HTR-8/SVneo (cell line): Measurements from ENCODE around the gene CLDN22.
"Not testable (repeated sequence)": the region's sequence is repeated elsewhere in the genome, so short reads cannot be mapped to it uniquely, and the experiment has no call there.

Experiments used
- DNase-seq: peaks from one replicate; pipeline ENCODE4 v3.0.0; 2011; ENCODE audit warnings: low spot score, mixed read lengths; ENCODE audit not compliant: insufficient read length
- FAIRE-seq: peaks from 2 replicates; lab custom pipeline; 2011; peaks lifted over from hg19 to GRCh38; lab: Jason Lieb, UNC

The CLDN22 gene

GRCh38 chr4:183324619-183325018 lies 4.5 kb upstream of the CLDN22 start:
- FAIRE-seq (no peak), DNase-seq (no peak)

GRCh38 chr4:183324056-183324455 lies 4.0 kb upstream of the CLDN22 start:
- FAIRE-seq, result not testable (repeated sequence)

GRCh38 chr4:183323295-183323694 lies 3.2 kb upstream of the CLDN22 start:
- DNase-seq (no peak), FAIRE-seq (no peak)

More at GRCh38 chr4:183324056-183324455, 4.0 kb upstream of the CLDN22 start:
- not testable (repeated sequence) for DNase-seq

GRCh38 chr4:183322326-183322725 lies 2.2 kb upstream of the CLDN22 start, which contains the start of gene CLDN24:
TSS of gene CLDN24 (minus strand) at chr4:183322426. CDS start at chr4:183322426, 0 bp downstream.
- FAIRE-seq (no peak), DNase-seq (no peak)

GRCh38 chr4:183321516-183321915 lies 1.4 kb upstream of the CLDN22 start:
- FAIRE-seq, result no peak
- DNase-seq, result no peak

DNA sequence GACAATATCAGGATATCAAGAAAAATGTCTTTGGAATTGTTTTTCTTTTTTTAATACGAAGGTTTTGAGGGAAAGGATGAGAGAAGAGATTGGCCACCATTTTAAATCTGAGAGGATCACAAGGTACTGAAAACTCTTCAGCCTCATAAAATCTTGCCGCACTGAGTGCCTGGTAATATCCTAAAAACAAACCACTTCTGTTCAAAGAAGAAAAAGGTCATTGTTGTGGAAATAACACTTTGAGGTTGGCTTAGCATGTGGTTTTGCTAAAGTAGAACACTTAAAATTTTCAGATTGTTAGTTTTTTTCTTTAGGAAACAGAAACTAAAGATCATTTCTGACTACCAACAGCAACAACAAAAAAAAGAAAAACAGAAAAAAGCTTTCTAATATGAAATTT lies 1.0 kb upstream of the CLDN22 start:
- FAIRE-seq (no peak), DNase-seq (no peak)

DNA sequence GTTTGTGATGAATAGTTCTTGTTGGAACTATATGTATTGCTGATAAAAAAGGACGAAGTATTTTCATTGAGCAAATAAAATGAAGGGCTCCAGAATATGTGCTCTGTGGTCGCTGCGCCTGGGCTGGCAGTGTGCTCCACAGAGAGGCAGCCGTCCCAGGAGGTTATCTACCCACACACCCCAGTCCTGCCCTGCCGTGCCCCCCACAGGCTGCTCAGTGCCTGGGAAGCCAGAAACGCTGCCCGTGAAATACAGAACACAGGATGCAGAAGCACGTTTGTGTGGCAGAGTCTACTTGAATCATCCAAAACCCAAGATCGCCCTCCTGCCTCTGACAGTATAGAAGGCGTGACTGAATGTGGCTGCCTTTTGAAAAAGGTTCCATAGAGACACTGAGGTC lies 1.4 kb downstream of the CLDN22 start:
- FAIRE-seq (no peak), DNase-seq (no peak)

DNA sequence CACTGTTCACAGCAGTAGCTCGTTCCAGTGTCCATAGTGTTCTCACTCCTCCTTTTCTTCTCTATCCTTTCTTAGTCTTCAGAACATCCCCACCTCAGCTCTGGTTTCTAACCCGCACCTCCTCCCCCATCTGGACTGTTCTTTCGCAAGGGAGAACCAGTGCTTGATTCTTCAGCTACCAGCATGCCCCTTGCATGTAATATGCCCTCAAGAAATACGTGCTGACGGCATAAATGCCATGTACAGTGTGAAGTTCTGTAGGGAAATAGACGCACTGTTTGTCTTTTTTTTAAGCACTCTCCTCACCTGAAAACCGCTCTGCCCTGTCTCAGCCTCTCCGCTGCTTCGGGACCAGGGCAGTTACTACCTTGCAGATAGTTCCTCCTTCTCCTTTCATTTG lies 5.3 kb downstream of the CLDN22 start:
- FAIRE-seq (no peak), DNase-seq (no peak)

DNA sequence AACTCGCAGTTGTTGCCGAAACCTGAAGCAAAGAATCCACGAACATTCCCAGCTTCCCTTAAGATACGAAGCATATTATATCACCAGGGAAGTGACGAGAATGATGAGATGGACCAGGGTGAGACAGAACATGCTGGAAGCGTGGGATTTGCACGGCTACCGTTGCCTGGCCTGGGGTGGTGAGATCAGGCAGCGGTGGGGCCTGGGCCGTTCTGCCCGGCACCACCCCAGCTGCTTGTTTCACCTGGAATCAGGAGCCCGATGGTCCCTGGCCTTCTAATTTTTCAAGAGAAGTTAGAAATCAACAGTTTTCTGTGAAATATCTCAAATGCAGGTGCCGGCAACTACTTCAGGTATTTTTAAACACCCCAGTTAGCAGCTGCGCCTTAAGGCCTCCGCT lies 5.7 kb downstream of the CLDN22 start:
- no peak for FAIRE-seq
- no peak for DNase-seq

DNA sequence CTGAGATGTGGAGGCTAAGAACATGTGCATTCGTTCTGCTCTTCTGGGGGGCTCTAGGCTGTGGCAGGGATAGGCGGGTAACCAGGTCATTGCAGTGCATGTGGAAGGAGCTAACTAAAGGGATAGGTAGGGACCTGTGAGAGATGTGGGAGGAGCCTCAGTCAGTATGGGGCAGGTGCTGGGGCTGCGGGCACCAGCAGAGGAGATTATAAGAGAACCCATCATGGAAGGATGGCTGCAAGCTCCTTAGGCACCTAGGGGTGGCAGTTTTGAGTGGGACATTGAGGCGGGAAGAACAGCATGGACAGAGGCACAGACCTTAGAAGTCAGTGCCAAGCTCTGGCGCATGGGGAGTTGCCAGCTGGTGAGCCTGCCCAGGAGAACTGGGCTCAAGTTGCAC lies 7.2 kb downstream of the CLDN22 start:
- DNase-seq (no peak), FAIRE-seq (no peak)

DNA sequence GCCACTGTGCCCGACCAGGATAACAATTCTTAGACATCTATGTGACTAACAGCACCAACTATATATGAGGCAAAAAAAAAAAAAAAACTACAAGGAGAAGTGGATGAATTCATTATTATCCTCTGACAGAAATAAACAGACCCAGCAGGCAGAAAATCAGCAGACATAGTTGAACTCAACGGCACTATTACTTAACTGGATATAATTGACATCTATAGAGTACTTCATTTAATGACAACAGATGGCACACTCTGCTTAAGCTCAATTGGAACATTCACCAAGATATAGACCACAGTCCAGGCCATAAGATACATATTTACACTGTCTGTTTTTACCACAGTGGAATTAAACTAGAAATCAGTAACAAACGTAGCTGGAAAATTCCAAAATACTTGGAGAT lies 13.3 kb downstream of the CLDN22 start:
- FAIRE-seq (no peak), DNase-seq (no peak)

DNA sequence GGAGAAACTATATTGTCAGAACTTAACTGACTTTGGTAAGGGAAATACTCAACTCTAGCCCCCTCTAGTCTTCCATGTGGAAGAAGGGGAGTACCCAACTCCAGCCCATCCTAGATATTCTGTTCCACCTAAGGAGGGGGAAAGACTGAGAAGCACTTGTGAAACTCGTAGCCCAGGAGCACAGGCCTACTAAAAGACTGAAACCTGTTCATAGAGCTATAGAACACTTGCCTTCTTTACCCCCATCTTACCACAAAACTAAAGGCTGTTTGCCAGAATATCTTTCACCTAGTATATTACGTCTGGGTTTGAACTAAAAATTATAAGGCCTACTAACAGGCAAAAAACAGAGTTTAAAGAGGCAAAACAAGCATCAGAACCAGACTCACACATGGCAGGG lies 15.5 kb downstream of the CLDN22 start:
- FAIRE-seq (no peak), DNase-seq (no peak)

GRCh38 chr4:183304067-183304466 lies 16.0 kb downstream of the CLDN22 start:
- no peak for FAIRE-seq
- DNase-seq, result no peak

- DNase-seq (no peak), FAIRE-seq (no peak)
Measured at GRCh38 chr4:183303301-183303700, 16.8 kb downstream of the CLDN22 start.

GRCh38 chr4:183300655-183301054 lies 19.4 kb downstream of the CLDN22 start:
- FAIRE-seq, result no peak
- DNase-seq, result no peak

DNA sequence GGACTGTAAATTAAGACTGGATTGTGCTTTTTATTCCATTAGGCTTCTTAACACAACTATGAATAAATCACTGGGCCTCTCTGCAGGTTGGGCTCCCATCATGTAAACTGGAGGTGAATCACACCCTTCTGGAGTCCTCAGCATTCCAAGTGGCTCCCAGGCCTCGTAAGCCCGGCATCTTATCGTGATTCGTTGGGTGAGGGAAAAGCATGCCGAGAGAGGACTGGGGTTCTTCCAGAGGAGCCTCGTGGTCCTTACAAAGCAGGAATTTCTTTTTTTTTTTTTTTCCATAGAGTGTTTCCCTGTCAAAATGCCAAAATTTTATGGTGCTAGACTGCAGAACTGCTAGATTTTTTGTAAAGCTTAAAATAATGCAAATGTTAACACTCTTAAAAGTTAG lies 20.0 kb downstream of the CLDN22 start:
- DNase-seq (no peak), FAIRE-seq (no peak)

DNA sequence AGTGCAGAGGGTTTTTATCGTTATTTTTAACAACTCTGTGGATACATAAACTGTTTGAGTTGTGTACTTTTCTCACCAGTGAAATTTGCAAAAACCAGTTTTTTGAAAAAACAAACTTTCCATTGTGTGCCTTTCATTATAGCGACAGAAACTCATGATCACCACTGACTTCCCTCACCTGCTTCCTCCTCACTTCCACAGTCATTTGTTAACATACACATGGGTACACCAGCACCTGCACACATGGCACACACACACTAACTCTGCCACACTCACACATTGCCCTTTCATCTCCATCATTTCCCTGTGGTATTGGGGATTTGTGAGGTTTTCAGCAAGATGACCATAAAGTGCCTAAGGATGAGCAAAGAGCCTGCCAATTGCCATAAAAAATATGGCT lies 20.6 kb downstream of the CLDN22 start:
- FAIRE-seq (peak; percentile 49), DNase-seq (no peak)

GRCh38 chr4:183297675-183298074 lies 22.4 kb downstream of the CLDN22 start:
- no peak for FAIRE-seq
- DNase-seq, result no peak

DNA sequence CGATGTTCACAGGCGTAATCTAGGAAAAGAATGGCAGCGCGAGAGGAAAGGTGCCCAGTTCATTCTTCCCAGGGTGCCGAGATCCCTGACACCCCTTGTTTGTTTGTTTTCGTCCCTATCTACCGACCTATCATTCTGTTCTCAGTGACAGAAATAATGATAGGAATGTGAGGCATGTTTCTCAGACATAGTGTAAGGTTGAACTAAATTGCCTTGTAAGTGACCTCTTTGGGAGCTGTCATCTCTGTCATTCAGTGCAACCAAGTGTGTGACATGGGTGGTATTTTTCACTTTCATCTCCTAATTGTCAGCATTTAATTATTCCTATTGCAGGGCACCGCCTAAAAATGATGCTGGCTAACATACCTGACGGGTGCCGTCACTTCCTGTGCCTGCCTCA lies 24.4 kb downstream of the CLDN22 start:
- peak; percentile 55 for FAIRE-seq

GRCh38 chr4:183291070-183291469 lies 29.0 kb downstream of the CLDN22 start:
- FAIRE-seq, result no peak
- no peak for DNase-seq

More for the DNA sequence above, 24.4 kb downstream of the CLDN22 start:
- DNase-seq, result no peak

- FAIRE-seq (no peak), DNase-seq (no peak)
Measured at GRCh38 chr4:183289688-183290087, 30.4 kb downstream of the CLDN22 start.

- FAIRE-seq, result no peak
- DNase-seq, result no peak
Measured at GRCh38 chr4:183288955-183289354, 31.1 kb downstream of the CLDN22 start.

DNA sequence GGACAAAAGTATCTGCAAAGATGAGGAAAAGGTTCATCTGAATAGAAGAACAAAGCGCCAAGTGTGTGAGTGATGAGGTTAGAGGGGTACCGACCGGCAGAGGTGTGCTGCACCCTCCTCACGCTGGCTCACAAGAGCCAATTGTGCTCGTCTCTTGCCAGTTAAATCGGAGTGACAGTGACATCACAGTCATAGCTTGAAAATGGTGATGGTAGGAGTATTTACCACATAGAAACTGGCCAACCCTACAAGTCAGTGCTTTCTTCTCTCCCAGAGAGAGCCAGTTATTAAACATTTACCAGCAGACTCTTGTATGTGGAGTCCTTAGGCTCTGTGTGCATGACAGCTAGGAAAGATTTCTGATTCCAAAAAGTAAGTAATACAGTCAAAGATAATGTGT lies 32.4 kb downstream of the CLDN22 start:
- no peak for DNase-seq
- FAIRE-seq, result no peak
